GM18526 (cell line): ENCODE results near the gene WDR59.

Source experiments
- POLR2A ChIP-seq: IDR thresholded peaks from 3 replicates; pipeline ENCODE4 v1.6.1; 2011; ENCODE audit not compliant: insufficient read length; ENCODE audit errors: extremely low read depth

The WDR59 gene

GRCh38 chr16:74865922-74866598, 118.9 kb downstream of the WDR59 start:
- no peak for TF ChIP-seq POLR2A

- TF ChIP-seq POLR2A: no peak
These were observed 122.1 kb downstream of the WDR59 start for GRCh38 chr16:74862743-74863244.

GRCh38 chr16:74852500-74852875, 132.4 kb downstream of the WDR59 start:
- no peak for TF ChIP-seq POLR2A

GRCh38 chr16:74850027-74850426, 134.9 kb downstream of the WDR59 start:
- TF ChIP-seq POLR2A: no peak

GRCh38 chr16:74847202-74847601, 137.7 kb downstream of the WDR59 start:
- TF ChIP-seq POLR2A: no peak

GRCh38 chr16:74846714-74847113, 138.2 kb downstream of the WDR59 start:
- no peak for TF ChIP-seq POLR2A

- no peak for TF ChIP-seq POLR2A
These were observed 140.6 kb downstream of the WDR59 start for GRCh38 chr16:74844041-74844980.

- TF ChIP-seq POLR2A: no peak
These were observed 142.5 kb downstream of the WDR59 start for GRCh38 chr16:74842413-74842812.

- no peak for TF ChIP-seq POLR2A
These were observed 143.0 kb downstream of the WDR59 start for GRCh38 chr16:74841904-74842303.

- no peak for TF ChIP-seq POLR2A
These were observed 143.5 kb downstream of the WDR59 start for GRCh38 chr16:74841469-74841868.

GRCh38 chr16:74837056-74837455, 147.9 kb downstream of the WDR59 start:
- no peak for TF ChIP-seq POLR2A

GRCh38 chr16:74836111-74836671, 148.7 kb downstream of the WDR59 start:
- no peak for TF ChIP-seq POLR2A

- TF ChIP-seq POLR2A: no peak
These were observed 152.7 kb downstream of the WDR59 start for GRCh38 chr16:74832228-74832627.

- no peak for TF ChIP-seq POLR2A
These were observed 153.5 kb downstream of the WDR59 start for GRCh38 chr16:74831467-74831866.

GRCh38 chr16:74830648-74831047, 154.3 kb downstream of the WDR59 start:
- TF ChIP-seq POLR2A: no peak

- no peak for TF ChIP-seq POLR2A
These were observed 155.3 kb downstream of the WDR59 start for GRCh38 chr16:74829637-74830036.
